DMS114 treated with DMSO at 0.1 percent for 48 hours (cell line): Measurements from ENCODE around the gene TBXAS1.
"Not testable (repeated sequence)": the region's sequence is repeated elsewhere in the genome, so short reads cannot be mapped to it uniquely, and the experiment has no call there.

Experiments
- DNase-seq: peaks from one replicate; lab custom pipeline; 2025; ENCODE audit not compliant: unreplicated experiment; lab: John Stamatoyannopoulos, UW

Gene TBXAS1

GRCh38 chr7:139825666-139826290 is 3.3 kb upstream of the TBXAS1 start:
- no peak for DNase-seq

DNA sequence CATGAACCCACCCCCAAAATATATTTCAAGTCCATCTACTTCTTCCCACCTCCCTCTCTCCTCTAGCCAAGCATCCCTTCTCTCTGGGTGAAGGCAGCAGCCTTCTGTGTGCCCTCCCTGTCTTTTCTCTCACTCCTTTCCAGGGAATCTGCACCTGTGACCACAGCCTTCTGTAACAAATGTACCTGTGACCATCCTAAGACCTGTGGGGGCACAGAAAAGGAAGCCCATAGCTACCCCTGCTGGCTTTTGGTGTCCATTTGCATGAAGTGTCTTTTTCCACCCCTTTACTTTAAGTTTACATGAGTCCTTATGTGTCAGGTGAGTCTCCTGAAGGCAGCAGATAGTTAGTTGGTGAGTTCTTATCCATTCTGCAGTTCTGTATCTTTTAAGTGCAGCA is 2.0 kb upstream of the TBXAS1 start:
- no peak for DNase-seq

DNA sequence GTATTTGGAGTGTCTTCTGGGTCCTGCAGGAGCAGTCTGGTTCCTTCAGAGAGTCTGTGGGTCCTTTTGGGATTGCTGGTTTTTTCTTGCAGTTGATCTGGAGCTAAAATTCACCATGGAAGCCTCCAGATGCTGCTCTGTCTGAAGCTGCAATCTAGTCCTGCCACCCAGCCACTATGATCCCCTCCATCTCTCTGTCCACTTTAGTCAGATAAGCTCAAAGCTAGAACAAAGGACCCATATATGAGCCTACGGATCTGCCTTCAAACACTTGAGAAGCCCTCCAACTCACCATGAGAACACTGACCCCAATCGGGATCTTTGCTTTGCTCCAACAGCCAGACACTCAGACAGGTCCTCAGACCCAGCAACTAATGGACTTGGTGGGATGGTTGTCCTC is 618 bp upstream of the TBXAS1 start:
- no peak for DNase-seq

GRCh38 chr7:139829775-139830117 is 682 bp downstream of the TBXAS1 start:
- no peak for DNase-seq

GRCh38 chr7:139830292-139830691 is 1.2 kb downstream of the TBXAS1 start:
- DNase-seq = no peak

GRCh38 chr7:139830782-139831501 is 1.9 kb downstream of the TBXAS1 start:
- DNase-seq = no peak

DNA sequence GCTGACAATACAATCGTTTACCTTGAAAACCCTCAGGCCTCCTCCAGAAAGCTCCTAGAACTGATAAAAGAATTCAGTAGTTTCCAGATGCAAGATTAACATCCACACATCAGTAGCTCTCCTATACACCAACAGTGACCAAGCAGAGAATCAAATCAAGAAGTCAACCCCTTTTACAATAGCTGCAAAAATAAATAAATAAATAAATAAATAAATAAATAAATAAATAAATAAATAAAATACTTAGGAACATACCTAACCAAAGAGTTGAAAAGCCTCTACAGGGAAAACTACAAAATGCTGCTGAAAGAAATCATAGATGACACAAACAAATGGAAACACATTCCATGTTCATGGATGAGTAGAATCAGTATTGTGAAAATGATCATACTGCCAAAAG is 6.8 kb downstream of the TBXAS1 start:
- not testable (repeated sequence) for DNase-seq

GRCh38 chr7:139837291-139837690 is 8.2 kb downstream of the TBXAS1 start:
- not testable (repeated sequence) for DNase-seq

DNA sequence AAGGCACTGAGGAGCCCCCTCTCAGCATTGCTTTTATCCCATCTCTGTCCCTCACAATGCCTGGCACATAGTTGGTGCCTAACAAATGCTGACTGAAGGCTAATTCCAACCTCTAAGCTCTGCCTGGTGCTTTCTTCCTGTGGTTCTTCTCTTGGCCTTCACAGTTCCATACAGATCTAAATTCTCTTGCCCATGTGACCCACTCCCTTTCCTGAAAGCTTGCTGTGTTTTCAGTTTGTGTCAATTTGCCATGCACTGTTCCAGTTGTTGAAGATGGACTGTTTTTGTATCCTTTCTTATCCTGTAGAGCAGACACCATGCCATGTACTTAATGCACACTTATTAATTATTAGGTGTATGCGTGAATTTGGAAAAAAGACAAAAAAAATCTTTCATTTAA is 9.2 kb downstream of the TBXAS1 start:
- no peak for DNase-seq

DNA sequence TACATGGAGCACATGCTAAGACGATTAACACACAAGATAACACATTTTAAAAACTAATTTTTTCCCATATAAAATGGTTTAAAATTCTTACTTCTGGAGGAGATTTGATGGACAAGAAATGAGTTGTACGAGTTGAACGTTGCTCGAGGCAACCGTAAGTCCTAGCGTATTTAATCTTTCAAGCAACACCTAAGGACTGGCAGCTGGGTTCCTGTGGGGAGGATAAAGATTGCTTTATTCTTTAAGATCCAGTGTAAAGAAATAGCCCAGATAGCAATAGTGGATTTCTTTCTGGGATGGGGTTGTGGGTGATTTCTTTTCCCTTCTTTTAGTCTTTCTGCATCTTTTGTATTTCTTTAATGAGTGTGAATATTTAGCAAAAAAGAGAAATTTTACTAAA is 9.8 kb downstream of the TBXAS1 start:
- DNase-seq = no peak

DNA sequence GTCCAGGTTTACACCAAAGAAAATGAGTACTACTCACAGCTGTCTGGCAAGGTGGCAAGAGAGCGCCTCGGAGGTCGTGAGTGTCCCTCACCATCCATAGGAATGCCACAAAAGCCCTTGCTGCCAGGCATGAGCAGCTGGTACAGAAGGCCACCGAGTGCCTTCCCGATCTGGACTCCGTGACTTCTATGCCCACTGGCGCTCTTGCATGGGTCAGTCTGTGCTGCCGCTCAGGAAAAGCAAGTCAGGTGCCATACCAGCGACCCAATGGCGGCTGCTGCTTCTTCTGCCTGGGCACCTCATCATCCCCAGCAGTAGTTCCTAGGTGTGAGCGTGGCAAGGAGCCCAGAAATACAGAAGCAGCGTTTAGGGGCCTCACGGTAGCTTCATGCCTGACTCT is 11.7 kb downstream of the TBXAS1 start:
- no peak for DNase-seq

DNA sequence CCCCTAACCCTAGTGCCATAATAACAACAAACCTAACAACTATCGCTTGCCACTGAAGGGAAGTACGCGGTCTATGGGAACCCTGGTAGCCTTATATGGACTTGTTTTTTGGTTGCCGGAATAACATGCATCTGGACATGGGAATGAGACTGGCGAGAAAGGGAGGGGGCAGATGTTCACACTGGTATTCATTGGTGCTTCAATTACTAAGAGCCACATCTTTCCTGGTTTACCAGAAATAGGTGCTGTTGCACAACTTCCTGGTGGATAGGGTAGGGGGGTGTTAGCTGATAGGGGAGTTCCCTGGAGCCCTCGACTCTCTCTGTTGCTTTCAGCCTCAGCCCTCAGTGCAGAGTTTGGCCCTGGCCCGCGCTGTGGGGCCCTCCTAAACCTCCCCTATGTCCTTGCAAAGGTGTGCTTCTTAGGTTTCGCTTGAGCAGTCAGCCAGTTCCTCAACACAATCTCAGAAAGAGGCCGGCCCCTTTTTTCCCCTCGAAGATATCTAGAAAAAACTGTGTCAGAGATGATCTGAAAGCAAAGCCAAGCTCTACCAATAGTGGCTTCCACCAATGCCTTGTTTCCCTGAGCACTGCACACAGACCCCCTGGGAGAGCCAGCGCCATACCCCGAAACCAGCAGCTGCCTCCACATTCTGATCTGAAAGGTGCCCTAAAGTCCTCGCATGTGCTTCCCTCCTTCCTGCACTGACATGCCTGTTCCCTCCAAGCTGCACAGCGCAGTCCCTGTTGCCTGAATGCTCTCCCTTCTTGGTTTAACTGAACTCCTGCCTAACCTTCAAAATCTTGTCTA is 13.5 kb downstream of the TBXAS1 start:
- DNase-seq = no peak

DNA sequence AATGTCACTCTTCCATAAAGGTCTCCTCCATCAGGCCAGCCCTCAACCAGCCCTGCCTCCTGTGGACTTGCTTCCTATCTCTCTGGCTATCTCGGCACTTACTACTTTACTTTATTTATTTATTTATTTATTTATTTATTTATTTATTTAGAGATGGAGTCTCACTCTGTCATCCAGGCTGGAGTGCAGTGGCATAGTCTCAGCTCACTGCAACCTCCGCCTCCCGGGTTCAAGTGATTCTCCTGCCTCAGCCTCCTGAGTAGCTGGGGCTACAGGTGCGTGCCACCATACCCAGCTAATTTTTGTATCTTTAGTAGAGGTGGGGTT is 14.1 kb downstream of the TBXAS1 start:
- DNase-seq = not testable (repeated sequence)

- DNase-seq = no peak
Observed at GRCh38 chr7:139844779-139845442, 15.8 kb downstream of the TBXAS1 start.

DNA sequence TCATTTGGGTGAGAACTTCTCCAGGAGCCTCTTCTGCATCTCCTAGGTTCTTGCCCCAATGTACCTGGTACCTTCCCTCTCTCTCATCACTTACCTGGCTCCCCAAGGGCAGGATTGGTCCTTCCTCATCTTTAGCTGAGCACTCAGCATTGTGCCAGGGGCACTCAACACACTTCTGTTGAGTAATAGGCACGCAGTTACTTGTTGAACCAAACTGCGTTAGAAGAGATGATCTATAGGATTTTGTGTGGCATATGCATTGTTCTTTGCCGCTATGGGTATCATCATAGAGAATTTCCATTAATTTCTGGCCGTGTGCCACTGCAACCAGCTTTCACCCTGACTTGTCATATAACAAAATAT is 16.4 kb downstream of the TBXAS1 start:
- no peak for DNase-seq

DNA sequence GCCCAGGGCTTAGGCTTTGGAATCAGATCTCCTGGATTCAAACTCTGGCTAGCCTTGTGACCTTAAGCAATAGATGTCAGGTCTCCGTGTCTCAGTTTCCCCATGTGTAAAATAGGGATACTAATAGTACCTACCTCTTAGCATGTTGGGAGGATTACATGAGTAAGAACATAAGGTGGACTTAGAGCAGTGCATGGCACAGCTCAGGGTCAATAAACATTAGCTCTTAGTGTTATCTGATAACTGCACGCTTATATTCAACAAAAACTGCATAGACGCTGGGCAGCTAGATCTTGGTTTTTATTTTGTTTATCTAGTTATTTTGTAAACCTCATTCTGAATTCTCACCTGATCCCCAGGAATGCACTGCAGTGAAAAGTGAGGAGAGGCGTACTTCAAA is 17.2 kb downstream of the TBXAS1 start:
- DNase-seq = no peak

GRCh38 chr7:139848274-139848673 is 19.2 kb downstream of the TBXAS1 start:
- DNase-seq = no peak

DNA sequence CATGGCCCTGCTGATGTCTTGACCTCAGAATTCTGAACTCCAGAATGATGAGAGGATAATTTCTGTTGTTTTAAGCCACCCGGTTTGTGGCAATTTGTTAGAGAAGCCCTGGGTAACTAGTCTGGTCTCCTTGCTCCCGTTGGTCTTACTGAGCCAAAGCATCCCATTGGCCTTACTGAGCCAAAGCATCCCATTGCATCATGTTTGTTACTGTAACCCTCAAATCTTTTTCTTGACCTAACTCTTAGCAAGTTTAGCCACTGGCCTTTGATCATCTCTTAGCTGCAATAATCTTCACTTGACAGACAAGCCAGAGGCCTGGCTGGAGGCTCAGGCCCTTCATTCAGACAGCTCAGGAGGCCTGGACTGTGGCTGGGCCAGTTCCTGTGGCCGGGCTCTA is 21.8 kb downstream of the TBXAS1 start:
- DNase-seq = no peak

GRCh38 chr7:139851770-139852481 is 22.9 kb downstream of the TBXAS1 start:
- no peak for DNase-seq

DNA sequence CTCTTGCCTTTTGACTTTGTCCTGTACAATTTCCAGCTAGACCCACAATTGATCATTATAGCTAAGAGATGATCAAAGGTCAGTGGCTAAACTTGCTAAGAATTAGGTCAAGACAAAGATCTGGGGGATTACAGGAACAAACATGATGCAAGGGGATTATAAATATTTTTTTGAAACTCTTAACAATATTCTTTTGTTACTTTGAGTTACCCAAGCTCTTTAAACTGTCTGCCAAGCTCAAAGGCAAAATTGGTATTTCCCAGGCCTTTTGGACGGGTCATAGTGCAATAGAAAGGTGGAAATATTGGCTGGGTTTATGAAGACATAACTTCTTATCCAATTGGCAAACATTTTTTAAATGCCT is 23.4 kb downstream of the TBXAS1 start:
- no peak for DNase-seq

- no peak for DNase-seq
Observed at GRCh38 chr7:139853506-139854123, 24.6 kb downstream of the TBXAS1 start.
